KOPT-K1 (cell line): Measurements from ENCODE around the gene CFAP298.
"Not testable (repeated sequence)": the region's sequence is repeated elsewhere in the genome, so short reads cannot be mapped to it uniquely, and the experiment has no call there.

Experiments used
- H3K27ac ChIP-seq: fragments of 200-600 bp; sonication (generic); 2 replicates; pipeline ENCODE4 v1.5.1; 2016; ENCODE audit warnings: antibody characterized with exemption, mild to moderate bottlenecking, low read depth, low read length; ENCODE audit not compliant: poor library complexity, severe bottlenecking
- H3K36me3 ChIP-seq: fragments of 200-600 bp; sonication (generic); 2 replicates; pipeline ENCODE4 v1.5.1; 2017; ENCODE audit warnings: antibody characterized with exemption, mild to moderate bottlenecking, low read length, moderate library complexity; ENCODE audit not compliant: insufficient read depth
- H3K9me3 ChIP-seq: fragments of 200-600 bp; sonication (generic); 2 replicates; pipeline ENCODE4 v1.5.1; 2017; ENCODE audit warnings: antibody characterized with exemption, low read length, mild to moderate bottlenecking; ENCODE audit not compliant: insufficient read depth, poor library complexity, severe bottlenecking

CFAP298 gene

DNA sequence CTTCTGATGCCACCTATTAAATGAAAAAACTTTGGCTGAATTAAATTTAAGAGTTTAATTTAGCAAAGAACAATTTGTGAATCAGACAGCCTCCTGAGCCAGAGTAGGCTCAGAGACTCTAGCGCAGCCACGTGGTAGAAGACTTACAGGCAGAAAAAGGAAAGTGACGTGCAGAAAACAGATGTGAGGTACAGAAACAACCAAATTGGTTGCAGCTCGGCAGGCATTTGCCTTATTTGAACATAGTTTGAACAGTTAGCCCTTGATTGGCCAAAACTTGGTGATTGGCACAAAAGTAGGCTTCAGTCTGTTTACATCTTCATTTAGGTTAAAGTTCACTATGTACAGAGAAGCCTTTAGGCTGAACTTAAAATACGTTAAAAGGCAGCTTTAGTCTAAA, 49.8 kb downstream of the CFAP298 start:
- no peaks in the 10 kb centered on the region for H3K36me3 ChIP-seq
- H3K9me3 ChIP-seq, result peaks cover 15% of the 10 kb centered on the region
- no peak overlapping the region for H3K27ac ChIP-seq

DNA sequence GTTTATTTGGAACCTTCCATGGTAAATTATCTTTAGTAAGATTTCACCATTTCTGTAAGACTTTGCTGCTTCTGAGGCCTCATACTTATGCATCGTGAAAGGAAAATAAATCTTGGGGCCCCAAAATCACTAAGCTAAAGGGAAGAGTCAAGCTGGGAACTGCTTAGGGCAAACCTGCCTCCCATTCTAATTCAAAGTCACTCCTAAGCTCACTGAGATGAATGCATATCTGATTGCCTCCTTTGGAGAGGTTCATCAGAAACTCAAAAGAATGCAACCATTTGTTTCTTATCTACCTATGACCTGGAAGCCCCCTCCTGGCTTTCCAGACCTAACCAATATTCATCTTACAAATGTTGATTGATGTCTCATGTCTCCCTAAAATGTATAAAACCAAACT, 50.7 kb downstream of the CFAP298 start:
- H3K36me3 ChIP-seq, H3K27ac ChIP-seq: not testable (repeated sequence)
- H3K9me3 ChIP-seq, result peaks cover 15% of the 10 kb centered on the region

- Histone ChIP-seq H3K36me3 (no peaks in the 10 kb centered on the region), H3K27ac (no peak overlapping the region), H3K9me3 (peaks cover 15% of the 10 kb centered on the region)
Measured at GRCh38 chr21:32560896-32561295, 51.3 kb downstream of the CFAP298 start.

- H3K9me3 ChIP-seq, result peaks cover 5% of the 10 kb centered on the region
Measured at GRCh38 chr21:32559006-32559610, 53.1 kb downstream of the CFAP298 start.

GRCh38 chr21:32558106-32558505, 54.1 kb downstream of the CFAP298 start:
- H3K36me3 ChIP-seq, result no peaks in the 10 kb centered on the region
- no peaks in the 10 kb centered on the region for H3K9me3 ChIP-seq
- no peak overlapping the region for H3K27ac ChIP-seq

More at GRCh38 chr21:32559006-32559610, 53.1 kb downstream of the CFAP298 start:
- H3K36me3 ChIP-seq, result no peaks in the 10 kb centered on the region
- H3K27ac ChIP-seq, result no peak overlapping the region

DNA sequence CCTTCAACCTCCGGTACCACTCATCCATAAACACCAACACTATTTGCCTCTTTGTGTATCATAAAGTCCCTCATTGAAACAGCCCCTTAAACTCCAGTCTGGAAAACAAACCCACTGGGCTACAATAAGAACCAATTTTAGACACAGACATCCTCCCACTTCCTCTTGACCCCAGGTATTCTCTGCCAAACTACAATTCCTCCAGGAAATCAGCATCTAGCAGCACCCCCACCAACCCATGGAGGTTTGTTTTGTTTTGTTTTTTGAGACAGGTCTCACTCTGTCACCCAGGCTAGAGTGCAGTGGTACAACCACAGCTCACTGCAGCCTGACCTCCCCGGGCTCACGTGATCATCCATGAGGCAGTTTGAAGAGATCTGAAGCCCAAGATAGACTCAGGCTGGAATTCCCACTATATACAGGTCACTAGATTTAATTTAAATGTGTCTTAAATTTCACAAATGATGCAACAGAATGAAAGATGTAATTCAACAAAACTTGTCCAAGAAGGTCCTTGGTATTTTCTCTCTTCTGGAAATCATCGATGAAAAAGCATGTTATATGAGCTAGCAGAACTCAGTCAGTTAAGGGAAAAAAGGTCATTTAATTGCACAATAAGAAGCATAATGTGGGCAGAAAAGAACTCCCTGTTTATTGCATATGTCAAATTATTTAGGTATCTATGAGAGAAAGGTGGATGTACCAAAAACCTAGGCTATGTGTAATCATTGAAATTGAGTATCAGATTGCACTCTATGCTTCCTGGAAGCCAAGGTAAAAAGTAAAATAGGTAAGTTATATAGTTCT, 57.1 kb downstream of the CFAP298 start:
- H3K27ac ChIP-seq, result no peak overlapping the region
- no peaks in the 10 kb centered on the region for H3K9me3 ChIP-seq
- H3K36me3 ChIP-seq, result no peaks in the 10 kb centered on the region

GRCh38 chr21:32549886-32550285, 62.3 kb downstream of the CFAP298 start:
- Histone ChIP-seq H3K9me3 (no peaks in the 10 kb centered on the region), H3K36me3 (no peaks in the 10 kb centered on the region), H3K27ac (no peak overlapping the region)

GRCh38 chr21:32549440-32549839, 62.7 kb downstream of the CFAP298 start:
- Histone ChIP-seq H3K27ac (no peak overlapping the region), H3K9me3 (no peaks in the 10 kb centered on the region), H3K36me3 (no peaks in the 10 kb centered on the region)
